ENCODE data around the gene CCDC196.
"Not testable (repeated sequence)": the region's sequence is repeated elsewhere in the genome, so short reads cannot be mapped to it uniquely, and the experiment has no call there.

Gene CCDC196

GRCh38 chr14:66496188-66496807 is 10.1 kb downstream of the CCDC196 start:
- no peak for DNase-seq

- DNase-seq = no peak
These were observed 10.7 kb downstream of the CCDC196 start for GRCh38 chr14:66496911-66497310.

DNA sequence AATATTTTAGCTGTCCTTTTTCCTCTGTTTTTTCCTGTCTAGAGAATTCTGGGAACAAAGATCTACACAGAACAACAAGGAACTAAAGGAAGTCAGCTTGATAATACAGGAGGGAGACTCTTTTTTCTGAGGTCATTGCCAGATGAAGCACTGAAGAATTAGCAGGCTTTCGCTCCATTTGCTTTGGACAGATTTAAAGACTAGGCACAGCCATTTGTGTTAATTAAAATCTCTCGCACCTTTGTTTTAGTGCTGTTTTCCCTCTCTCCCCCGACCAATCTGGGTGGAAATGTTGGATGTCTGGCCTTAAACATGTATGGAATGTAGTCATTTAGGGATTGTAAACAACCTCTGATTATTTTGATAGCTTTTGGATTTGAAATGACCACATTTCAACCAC is 12.1 kb downstream of the CCDC196 start:
- DNase-seq = no peak

- no peak for DNase-seq
These were observed 15.4 kb downstream of the CCDC196 start for GRCh38 chr14:66501592-66501991.

GRCh38 chr14:66502836-66503235 is 16.7 kb downstream of the CCDC196 start:
- DNase-seq = not testable (repeated sequence)

DNA sequence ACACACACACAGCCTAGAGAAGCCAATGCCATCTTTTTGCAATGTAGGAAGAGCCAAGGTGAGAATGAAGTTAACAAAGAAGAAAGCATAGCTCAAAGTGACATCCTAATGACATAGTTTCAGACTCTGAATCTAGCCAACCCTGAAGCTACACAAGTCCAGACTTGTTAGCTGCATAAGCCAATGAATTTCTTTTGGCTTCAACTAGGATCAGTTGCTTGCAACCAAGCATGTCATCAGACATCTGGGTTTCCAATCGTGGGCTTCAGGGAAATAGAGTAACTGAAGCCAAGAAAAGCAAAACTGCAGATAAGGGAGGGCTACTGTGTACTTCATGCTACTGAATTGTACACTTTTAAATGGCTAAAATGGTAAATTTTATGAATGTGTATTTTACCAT is 17.4 kb downstream of the CCDC196 start:
- no peak for DNase-seq

DNA sequence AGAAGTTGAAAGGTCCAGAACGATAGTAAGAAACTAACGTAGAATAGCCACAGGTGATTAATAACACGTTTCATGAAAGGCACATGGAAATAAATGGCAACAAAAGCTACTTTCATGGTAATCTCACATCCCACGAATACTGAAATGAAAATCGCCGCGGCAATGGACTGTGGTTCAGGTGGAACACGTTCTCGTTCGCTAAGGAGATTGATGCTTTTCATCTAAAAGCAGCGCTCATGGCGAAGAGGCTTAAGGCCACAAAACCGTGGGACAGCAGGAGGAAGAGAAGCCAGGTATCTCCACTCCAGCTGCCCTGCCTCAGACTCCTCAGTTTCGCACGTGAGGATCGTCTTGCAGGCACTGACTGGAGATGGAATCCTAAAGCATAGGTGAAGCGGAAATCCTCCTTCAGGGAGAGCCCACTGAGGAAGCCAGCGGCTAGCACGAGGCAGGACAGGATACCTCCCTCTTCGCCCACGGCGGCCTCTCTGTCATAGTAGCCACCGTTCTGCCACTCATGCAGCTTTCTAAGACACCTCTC is 21.1 kb downstream of the CCDC196 start:
- DNase-seq = no peak

DNA sequence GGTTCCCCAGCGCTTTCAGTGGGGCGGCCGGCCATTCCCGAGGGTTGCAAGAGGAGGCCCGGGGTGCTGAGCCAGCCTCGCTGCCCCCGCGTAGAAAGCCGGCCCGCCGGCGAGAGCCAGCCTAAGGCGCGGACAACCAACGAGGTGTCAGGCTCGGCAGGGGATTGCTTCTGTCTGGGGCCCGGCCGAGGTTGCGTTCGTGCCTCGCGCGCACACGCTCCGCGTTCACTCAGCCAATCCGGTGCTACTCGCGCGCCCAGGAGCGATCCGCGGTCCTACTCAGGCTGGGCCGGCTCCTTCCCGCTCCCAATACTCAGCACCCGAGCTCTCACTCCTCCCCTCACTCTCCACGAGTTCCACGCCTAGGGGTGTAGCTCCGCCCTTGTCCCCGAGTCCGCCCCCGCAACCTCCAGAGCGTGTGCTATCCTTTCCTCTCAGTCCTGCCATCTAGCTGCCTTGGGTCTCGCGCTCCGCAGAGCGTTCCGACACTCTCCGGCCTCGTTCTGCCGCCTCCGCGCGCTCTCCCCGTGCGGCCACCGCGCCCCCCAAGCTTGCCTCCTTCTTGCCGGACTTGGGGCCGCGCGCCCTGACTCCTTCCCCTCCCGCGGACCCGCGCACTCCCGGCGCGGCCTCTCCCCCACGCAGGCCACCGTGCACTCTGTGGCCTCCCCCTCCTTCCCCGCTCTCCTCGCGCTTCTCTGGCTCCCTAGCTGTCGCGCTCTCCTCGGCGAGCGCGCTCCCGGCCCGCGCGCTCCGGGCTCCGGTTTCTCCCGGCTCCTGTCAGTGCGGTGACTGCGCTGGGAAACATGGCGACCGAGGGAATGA is 21.8 kb downstream of the CCDC196 start, which contains the start of gene GPHN:
Gene GPHN, plus strand, starts transcription at position 426 of the 825 bp plus-strand sequence.
- peak; percentile 76 for DNase-seq

DNA sequence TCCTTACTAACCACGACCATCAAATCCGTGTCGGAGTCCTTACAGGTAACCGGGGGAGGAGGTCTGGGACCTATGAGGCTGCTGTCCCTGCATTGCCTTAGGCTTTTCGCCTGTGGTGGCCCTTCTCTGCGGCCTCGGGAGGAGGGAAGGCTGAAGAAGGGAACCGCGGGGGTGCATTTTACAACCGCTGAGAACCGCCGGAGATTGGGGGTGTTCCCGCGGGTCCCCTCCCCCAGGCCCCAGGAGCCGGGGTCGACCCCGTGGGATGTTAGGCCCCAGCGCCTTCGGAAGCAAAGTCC is 22.3 kb downstream of the CCDC196 start:
- no peak for DNase-seq

GRCh38 chr14:66508846-66509621 is 22.9 kb downstream of the CCDC196 start:
- no peak for DNase-seq

GRCh38 chr14:66509874-66510273 is 23.7 kb downstream of the CCDC196 start:
- DNase-seq = no peak

GRCh38 chr14:66511849-66512248 is 25.7 kb downstream of the CCDC196 start:
- no peak for DNase-seq

GRCh38 chr14:66514213-66514612 is 28.0 kb downstream of the CCDC196 start:
- DNase-seq = peak; percentile 96

DNA sequence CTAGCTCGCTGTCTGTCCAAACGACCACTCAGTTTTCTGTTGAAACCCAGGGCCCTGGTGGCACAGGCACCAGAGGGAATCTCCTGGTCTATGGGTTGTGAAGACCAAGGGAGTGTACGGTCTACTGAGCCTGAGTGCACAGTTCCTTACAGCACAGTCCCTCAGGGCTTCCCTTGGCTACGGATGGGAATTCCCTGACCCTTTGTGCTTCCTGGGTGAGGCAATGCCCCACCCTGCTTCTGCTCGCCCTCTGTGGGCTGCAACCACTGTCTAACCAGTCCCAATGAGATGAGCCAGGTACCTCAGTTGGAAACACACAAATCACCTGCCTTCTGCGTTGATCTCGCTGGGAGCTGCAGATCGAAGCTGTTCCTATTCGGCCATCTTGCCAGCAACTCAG is 44.4 kb downstream of the CCDC196 start:
- DNase-seq = no peak

DNA sequence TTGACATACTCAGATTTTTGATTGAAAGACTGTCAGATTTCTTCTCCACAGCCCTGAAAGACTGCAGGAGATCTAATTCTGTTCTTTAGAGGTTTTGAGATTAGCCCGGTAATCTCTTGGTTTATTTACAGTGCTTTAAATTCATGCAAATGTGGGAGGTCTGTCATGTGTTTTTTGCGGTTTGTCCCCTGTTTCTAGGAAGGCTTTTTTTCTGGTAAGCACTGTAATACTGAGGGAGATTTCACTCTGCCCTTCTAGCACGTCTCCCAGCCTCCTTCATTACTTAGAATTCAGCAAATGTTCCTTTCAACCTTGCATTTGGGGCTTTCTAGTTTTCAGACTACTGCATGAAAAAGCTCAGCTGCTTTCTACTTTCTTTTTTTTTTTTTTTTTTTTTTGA is 52.9 kb downstream of the CCDC196 start:
- DNase-seq = no peak

- DNase-seq = no peak
These were observed 53.9 kb downstream of the CCDC196 start for GRCh38 chr14:66540038-66540437.

GRCh38 chr14:66541627-66542026 is 55.5 kb downstream of the CCDC196 start:
- DNase-seq = no peak

DNA sequence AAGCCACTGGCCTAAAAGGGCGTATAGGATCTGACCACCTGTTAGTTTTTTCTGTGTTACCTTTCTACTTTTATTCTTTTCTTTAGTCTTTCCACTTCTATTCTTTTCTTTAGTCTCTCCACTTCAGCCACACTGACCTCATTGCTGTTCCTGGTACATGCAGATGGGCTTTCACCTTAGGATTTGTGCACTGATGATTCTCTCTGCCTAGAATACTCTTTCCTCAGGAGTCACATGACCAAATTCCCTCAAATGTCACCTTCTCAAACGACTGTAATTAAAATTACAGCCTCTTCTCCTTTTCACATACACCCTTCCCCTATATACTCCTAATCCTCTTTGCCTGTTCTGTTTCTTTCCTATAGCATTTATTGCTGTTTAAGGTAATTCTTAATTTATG is 57.8 kb downstream of the CCDC196 start:
- no peak for DNase-seq

- DNase-seq = not testable (repeated sequence)
These were observed 59.0 kb downstream of the CCDC196 start for GRCh38 chr14:66545191-66545590.

- DNase-seq = not testable (repeated sequence)
These were observed 59.6 kb downstream of the CCDC196 start for GRCh38 chr14:66545751-66546150.

Data from SIG-M5 (cell line).